HG03025 (cell line): Measurements from ENCODE around the gene CADM1.

Experiments used
- ATAC-seq: cut with Tn5 transposase; IDR thresholded peaks from one replicate; pipeline ENCODE4 v1.9.1; 2021; ENCODE audit warnings: mild to moderate bottlenecking, moderate library complexity; ENCODE audit not compliant: unreplicated experiment, low FRiP score

CADM1 gene

GRCh38 chr11:115263799-115264656 lies 240.2 kb downstream of the CADM1 start:
- no peak for ATAC-seq

- ATAC-seq: no peak
Measured at GRCh38 chr11:115258216-115258615, 246.0 kb downstream of the CADM1 start.

DNA sequence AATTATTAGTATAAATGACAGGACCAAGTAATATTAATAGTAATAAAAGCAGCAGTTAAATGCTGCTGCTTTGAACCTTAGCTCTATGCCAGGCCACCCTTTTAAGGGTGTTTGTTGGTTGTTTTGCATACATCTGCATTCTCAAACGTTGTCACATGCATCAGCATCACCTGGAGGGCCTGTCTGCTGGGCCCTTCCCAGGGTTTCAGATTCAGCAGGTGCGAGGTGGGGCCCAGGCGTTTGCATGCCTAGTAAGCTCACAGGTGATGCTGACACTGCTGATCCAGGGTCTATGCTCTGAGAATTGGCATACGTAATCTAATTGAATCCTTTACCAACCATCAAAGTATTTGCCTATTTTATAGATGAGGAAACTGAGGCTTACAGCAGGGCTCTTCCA lies 246.5 kb downstream of the CADM1 start:
- ATAC-seq: no peak

- ATAC-seq: no peak
Measured at GRCh38 chr11:115257270-115257669, 246.9 kb downstream of the CADM1 start.

DNA sequence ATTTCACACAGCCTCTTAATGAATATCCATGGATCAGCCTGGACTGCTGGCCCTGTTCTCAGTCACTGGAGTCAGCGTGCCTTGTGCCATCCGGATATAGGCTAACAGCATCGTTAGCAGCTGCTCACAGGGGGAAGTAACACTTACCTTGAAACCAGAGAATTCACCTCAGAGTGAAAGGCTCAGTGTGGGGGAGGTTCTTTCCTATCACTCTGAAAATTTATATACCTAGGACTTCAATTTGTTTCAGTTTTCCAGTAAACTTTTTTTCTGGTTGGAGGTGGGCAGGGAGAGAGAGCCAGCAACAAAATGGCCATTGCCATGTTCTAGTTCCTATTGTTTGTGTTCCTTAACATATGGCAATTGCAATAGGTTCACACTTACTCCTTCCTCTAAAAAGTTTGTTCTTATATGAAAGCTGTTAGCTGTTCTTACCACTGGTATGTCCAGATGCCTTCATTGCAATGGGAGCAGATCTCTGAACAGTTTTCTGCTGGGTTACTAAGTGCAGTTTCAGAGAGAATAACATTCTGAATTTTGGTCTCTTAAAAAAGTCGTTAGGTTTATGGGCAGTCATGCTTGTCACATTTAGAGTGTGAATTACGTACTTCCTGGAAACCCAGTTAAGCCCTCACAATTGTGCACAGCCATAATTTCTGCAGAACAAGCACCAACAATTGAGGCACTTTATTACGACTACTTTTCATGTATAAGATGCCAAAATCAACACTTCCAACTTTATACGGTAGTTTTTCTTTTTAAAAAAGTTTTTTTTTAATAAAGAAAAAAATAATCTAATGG lies 247.6 kb downstream of the CADM1 start:
- ATAC-seq: peak; percentile 96

- no peak for ATAC-seq
Measured at GRCh38 chr11:115255006-115255762, 249.0 kb downstream of the CADM1 start.

GRCh38 chr11:115251126-115251525 lies 253.1 kb downstream of the CADM1 start:
- ATAC-seq: no peak

- ATAC-seq: no peak
Measured at GRCh38 chr11:115249061-115249578, 255.1 kb downstream of the CADM1 start.

DNA sequence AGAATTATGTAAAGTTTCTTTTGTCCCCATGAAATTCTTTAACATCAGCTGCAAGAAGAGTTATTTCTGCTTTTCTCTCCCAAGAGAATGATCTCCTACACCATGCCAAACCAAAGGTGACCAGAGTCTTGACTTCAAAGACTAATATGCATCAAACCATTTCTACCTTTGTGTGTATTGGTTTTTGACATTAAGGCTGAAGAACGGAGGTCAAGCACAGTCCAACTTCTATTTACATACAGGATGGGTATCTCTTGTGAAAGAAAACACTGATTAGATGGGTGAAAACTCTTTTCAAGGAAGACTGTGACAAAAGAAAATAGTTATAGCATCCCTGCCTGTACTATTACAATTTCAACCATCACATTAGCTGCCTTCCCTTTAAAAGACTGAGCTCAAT lies 256.3 kb downstream of the CADM1 start:
- no peak for ATAC-seq

- no peak for ATAC-seq
Measured at GRCh38 chr11:115247361-115247760, 256.9 kb downstream of the CADM1 start.

- ATAC-seq: no peak
Measured at GRCh38 chr11:115244758-115245157, 259.5 kb downstream of the CADM1 start.

GRCh38 chr11:115244296-115244695 lies 259.9 kb downstream of the CADM1 start:
- ATAC-seq: no peak

GRCh38 chr11:115242982-115243381 lies 261.2 kb downstream of the CADM1 start:
- no peak for ATAC-seq

- no peak for ATAC-seq
Measured at GRCh38 chr11:115241899-115242298, 262.3 kb downstream of the CADM1 start.

DNA sequence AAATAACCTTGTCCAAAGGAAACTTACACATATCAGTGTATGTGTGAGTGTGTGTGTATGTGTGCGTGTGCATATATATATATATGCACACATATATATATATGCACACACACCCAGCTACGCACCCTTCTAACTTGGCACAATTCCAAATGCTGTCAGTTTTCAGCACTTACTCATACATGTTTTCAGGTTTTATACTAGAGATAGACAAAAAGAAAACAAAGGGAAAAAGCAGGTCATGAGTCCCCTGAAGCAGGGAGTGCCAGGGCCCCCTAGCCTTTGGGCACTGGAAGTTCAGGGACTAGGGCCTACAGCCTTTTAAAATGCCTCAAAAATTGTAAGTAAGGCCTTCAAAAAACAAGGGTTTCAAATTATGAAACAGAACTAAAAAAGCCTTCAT lies 265.4 kb downstream of the CADM1 start:
- no peak for ATAC-seq

GRCh38 chr11:115238086-115238485 lies 266.1 kb downstream of the CADM1 start:
- no peak for ATAC-seq

- no peak for ATAC-seq
Measured at GRCh38 chr11:115237578-115237977, 266.6 kb downstream of the CADM1 start.

GRCh38 chr11:115234794-115235193 lies 269.4 kb downstream of the CADM1 start:
- ATAC-seq: no peak

- ATAC-seq: no peak
Measured at GRCh38 chr11:115226556-115226955, 277.7 kb downstream of the CADM1 start.

DNA sequence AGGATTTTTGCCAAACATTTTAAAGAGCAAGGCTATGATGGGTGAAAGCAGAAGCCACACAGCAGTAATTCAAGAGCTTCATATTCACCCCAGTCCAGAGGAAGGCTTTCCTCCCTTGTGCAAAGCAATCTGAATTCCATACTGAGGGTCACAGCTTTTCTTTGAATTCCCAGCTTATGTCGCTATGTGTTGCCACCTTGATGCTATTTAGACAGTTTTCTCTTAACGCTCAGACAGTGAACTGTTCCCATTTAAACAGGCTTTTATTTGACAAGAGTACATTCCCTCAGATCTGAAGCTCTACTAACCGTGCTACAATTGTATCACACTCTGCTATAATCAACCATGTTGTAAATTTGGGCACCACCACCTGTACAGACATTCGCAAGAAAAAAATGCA lies 279.7 kb downstream of the CADM1 start:
- no peak for ATAC-seq
